Right cardiac atrium (tissue), 5 donors: ENCODE results near the gene NOC4L. TPM values are rescaled to one million over a fixed set of nuclear protein-coding genes. Genes with fewer than 3 reads are reported as not detected.

Experiments
- ATAC-seq, 2 donors: fragments of 200-7000 bp; cut with Tn5 transposase; one replicate each; pipeline versions ENCODE4 v1.8.0 to v1.9.1; 2020; ENCODE audit warnings: moderate library complexity in 2 of 2, mild to moderate bottlenecking in 1 of 2
- DNase-seq, 3 donors: peaks; one replicate each; pipeline ENCODE4 v3.0.0-alpha.2; 2020
- H3K27ac ChIP-seq: one replicate; pipeline ENCODE4 v1.5.1; 2013; ENCODE audit warnings: mild to moderate bottlenecking, low read length, control low read depth, moderate library complexity
- H3K27me3 ChIP-seq: one replicate; pipeline ENCODE4 v1.6.1; 2013; ENCODE audit not compliant: control insufficient read depth, insufficient read depth
- H3K4me1 ChIP-seq: one replicate; pipeline ENCODE4 v1.6.1; 2013; ENCODE audit warnings: low read length; ENCODE audit not compliant: control insufficient read depth, insufficient read depth
- H3K4me3 ChIP-seq: one replicate; pipeline ENCODE4 v1.5.1; 2013; ENCODE audit warnings: low read length, control low read depth
- H3K9me3 ChIP-seq: one replicate; pipeline ENCODE4 v1.6.1; 2013; ENCODE audit warnings: low read length; ENCODE audit not compliant: control insufficient read depth
- WGBS: extraction: QIAGEN DNeasy Blood & Tissue Kit; methylation state at CpG from one replicate; pipeline ENCODE4 v1.1.7; 2013; 5-methylcytosine and 5-hydroxymethylcytosine counted together
- intact Hi-C, 4 donors: fragments of 100-400 bp; cut with DNase I; formaldehyde crosslinking; loops; one replicate each; pipeline versions ENCODE4 v1.11.0 to v1.14.0; 2022 to 2023
- polyA plus RNA-seq: library from polyadenylated mRNA; stranded (reverse); fragments of 200-250 nt; gene quantifications from one replicate; pipeline ENCODE4 v1.2.3, GENCODE V29; 2013
- total RNA-seq, 4 donors: library from RNA; stranded (reverse); fragmentation: NEBNext Ultra II Directional; extraction: Animal tissue kit (Norgen Biotek cat#: 25700); gene quantifications; one replicate each; pipeline ENCODE4 v1.2.1, GENCODE V29; 2021
- donor health status: healthy with polysubstance abuse.
- donor health status: DM: no; HTN: yes; CAD: no.
- donor health status: DM: no; HTN: no; CAD: no.
- donor health status: DM: no; HTN: yes; CAD: no; lungs with severe emphysema.
- donor health status: DM: yes; HTN: yes; CAD: no.

NOC4L gene
- total and polyA plus RNA-seq, 5 donors = 7.7 to 11.0 (median 9.3) TPM

DNA sequence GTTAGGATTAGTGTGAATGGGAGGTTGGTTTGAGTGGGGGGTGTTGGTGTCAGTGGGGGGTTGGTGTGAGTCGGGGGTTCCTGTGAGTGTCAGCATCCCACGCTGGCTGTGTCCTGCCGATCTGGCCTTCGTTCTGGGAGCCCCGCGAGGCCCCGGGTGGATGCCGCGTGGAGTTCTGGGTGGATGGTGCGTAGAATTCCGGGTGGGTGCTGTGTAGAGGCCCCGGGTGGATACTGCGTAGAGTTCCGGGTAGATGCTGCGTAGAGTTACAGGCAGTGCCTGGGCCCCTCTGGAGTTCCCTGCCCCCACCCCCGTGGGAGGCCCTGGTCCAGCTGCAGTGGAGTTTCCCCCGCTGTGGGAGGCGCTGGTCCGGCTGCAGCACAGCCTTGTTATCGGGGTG is 8.7 kb downstream of the NOC4L start:
- ATAC-seq (no peak), DNase-seq (peak in 1 of 3 donors; percentile 55)
- no peaks in the 10 kb centered on the region for H3K9me3 ChIP-seq
- no peak overlapping the region for H3K4me3 ChIP-seq
- intact Hi-C loops = loop anchor here in 3 of 4 donors (5.0 to 10.0 kb wide), 3 partner anchors 262 to 462 kb away; partner anchors contain the start of genes LRCOL1 (in 2 of the 3) and P2RX2 (in 2 of the 3)
- no peak overlapping the region for H3K27ac ChIP-seq
- 92% methylated on average over 20 of the region's 20 CpGs for WGBS
- no peaks in the 10 kb centered on the region for H3K27me3 ChIP-seq
- H3K4me1 ChIP-seq = no peaks in the 10 kb centered on the region

DNA sequence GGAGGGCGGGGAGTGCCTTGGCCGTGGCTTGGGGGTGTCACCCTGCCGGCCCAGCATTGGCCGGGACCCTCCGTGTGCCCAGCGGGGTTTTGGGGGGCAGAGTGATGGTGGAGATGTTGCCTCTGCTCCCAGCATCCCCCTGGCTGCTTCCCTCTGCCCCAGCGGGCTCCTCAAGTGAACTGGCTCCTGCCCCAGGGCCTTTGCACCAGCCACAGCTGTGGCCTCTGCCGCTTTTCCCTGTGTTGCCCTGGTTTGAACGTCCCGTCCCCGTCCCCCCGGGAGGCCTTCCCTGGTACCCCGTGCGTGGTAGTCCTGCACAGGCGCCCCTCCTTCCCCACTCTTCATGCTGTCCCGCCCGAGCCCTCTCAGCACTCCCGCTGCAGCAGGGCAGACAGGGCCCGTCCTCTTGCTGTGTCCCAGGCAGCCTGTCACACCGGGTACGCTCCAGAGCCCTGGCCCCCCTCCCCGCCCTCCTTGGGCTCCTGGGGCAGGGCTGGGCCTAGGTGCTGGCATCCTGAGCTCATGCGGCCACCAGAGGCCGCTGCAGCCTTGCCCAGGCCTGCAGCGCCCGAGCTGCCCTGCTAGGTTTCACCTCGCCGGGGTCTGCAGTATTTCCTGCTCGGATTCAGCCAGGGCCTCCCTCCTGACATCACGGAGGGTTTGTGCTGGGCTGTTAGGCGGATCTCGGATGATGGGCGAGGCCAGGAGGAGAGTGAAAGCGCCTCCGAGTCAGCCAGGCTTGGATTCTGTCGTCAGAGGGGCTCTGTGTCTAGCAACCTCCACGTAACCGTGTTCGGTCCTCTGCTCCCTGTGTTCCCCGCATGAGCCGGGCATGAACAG is 9.5 kb downstream of the NOC4L start:
- Histone ChIP-seq H3K4me1 (no peaks in the 10 kb centered on the region), H3K9me3 (no peaks in the 10 kb centered on the region), H3K4me3 (no peak overlapping the region), H3K27me3 (no peaks in the 10 kb centered on the region), H3K27ac (no peak overlapping the region)
- 35% methylated on average over 41 of the region's 41 CpGs for WGBS
- intact Hi-C loops = loop anchor here in 3 of 4 donors (5.0 to 10.0 kb wide), 3 partner anchors 261 to 461 kb away; partner anchors contain the start of genes LRCOL1 (in 2 of the 3) and P2RX2 (in 2 of the 3)
- peak; percentile 90 to 91 for ATAC-seq
- peak; percentile 68 to 88 (median 85) for DNase-seq

DNA sequence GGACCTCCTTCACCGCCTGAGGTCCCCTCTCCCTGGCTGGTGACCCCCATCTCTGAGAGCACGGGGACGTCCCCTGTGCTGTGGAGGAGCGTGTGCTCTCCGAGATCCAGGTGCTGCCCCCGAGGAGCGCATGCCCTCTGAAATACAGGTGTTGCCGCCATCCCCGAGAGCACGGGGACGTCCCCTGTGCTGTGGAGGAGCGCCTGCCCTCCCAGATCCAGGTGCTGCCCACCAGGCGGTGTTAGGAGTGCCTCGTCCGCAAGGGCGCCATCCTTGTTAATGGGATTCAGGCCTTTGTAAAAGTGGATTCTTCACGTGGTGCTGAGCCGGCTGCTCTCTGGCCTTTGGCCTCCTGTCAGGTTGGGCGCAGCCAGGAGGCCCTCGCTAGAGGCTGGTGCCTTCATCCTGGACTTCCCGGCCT is 10.1 kb downstream of the NOC4L start:
- DNase-seq = peak in 2 of 3 donors; percentile 13 to 62
- no peak overlapping the region for H3K4me3 ChIP-seq

DNA sequence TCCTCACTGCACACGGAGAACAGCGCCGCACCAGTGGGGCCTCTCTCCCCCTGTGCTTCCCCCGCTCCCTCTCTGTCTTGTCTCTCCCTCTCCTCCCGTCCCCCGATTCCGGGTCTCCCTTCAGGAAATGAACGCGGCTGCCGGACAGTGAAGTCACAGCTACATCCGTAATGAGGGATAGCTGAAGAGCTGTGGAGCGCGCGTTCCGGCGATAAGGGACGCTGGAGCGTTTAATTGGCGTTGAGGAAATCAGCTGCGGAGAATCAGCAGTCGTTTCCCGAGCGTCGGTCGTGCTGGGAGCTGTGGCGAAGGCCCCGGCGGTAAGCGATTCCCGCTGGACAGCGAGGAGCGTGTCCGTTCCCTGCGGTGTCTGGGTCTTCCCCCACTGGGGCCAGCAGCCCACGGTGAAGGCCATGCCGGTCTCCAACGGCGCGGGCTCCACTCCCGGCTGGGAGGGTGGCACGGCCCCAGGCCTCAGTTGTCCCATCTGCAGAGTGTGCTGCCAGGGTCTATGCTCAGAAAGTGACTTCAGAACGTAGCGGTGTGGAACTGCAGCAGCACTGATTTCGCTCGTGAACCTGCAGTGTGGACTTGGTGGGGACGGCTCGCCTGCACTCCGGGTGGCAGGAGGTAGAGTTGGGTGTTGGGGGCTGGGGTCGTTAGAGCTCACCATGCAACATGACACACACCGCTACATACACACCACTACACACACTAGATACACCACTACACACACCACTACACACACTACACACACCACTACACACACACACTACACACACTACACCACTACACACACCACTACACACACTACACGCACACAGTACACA is 10.9 kb downstream of the NOC4L start:
- 76% methylated on average over 51 of the region's 51 CpGs for WGBS
- ATAC-seq = no peak
- Histone ChIP-seq H3K27me3 (no peaks in the 10 kb centered on the region), H3K4me1 (no peaks in the 10 kb centered on the region), H3K4me3 (no peak overlapping the region), H3K9me3 (no peaks in the 10 kb centered on the region), H3K27ac (no peak overlapping the region)
- intact Hi-C loops = loop anchor here in 3 of 4 donors (5.0 to 10.0 kb wide), 3 partner anchors 260 to 460 kb away; partner anchors contain the start of genes LRCOL1 (in 2 of the 3) and P2RX2 (in 2 of the 3)
- DNase-seq = peak; percentile 10 to 45 (median 34)

More for the DNA sequence above, 10.1 kb downstream of the NOC4L start:
- 64% methylated on average over 21 of the region's 21 CpGs for WGBS
- intact Hi-C loops = loop anchor here in 3 of 4 donors (5.0 to 10.0 kb wide), 3 partner anchors 260 to 460 kb away; partner anchors contain the start of genes LRCOL1 (in 2 of the 3) and P2RX2 (in 2 of the 3)
- H3K27me3 ChIP-seq = no peaks in the 10 kb centered on the region
- H3K27ac ChIP-seq = no peak overlapping the region
- H3K4me1 ChIP-seq = no peaks in the 10 kb centered on the region
- ATAC-seq = no peak
- no peaks in the 10 kb centered on the region for H3K9me3 ChIP-seq

DNA sequence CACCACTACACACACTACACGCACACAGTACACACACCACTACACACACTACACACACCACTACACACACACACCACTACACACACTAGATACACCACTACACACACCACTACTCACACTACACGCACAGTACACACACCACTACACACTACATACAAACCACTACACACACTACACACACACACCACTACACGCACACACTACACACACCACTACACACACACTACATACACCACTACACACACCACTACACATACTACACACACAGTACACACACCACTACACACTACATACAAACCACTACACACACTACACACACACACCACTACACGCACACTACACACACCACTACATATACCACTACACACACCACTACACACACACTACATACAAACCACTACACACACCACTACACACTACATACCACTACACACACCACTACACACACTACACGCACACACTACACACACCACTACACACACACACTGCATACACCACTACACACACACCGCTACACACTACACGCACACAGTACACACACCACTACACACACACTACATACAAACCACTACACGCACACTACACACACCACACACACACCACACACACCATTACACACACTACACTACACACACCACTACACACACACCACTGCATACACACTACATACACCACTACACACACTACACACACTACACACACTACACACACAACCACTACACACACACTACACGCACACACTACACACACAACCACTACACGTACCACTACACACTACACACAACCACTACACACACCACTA is 11.7 kb downstream of the NOC4L start:
- intact Hi-C loops = loop anchor here in 2 of 4 donors (10.0 kb wide), 2 partner anchors 259 to 459 kb away; partner anchors contain the start of genes LRCOL1 (in 2 of the 2) and P2RX2 (in 2 of the 2)
- 97% methylated on average over 10 of the region's 10 CpGs for WGBS
- ATAC-seq = no peak

DNA sequence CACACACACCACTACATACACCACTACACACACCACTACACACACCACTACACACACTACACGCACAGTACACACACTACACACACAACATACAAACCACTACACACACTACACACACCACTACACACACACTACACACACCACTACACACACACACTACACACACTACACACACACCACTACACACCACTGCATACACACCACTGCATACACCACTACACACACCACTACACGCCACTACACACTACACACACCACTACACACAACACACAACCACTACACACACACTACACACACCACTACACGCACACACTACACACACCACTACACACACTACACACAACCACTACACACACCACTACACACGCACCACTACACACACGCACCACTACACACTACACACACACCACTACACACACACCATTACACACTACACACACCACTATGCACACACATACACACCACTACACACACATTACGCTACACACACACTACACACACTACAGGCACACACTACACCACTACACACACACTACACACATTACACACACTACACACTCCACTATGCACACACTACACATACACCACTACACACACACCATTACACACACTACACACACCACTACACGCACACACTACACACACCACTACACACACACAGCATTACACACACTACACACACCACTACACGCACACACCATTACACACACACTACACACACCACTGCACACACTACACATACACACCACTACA is 12.5 kb downstream of the NOC4L start:
- intact Hi-C loops = loop anchor here in 2 of 4 donors (10.0 kb wide), 2 partner anchors 258 to 458 kb away; partner anchors contain the start of genes LRCOL1 (in 2 of the 2) and P2RX2 (in 2 of the 2)

More for the DNA sequence above, 11.7 kb downstream of the NOC4L start:
- no peaks in the 10 kb centered on the region for H3K9me3 ChIP-seq
- H3K4me1 ChIP-seq = no peaks in the 10 kb centered on the region
- H3K27me3 ChIP-seq = no peaks in the 10 kb centered on the region
- DNase-seq = no peak
- no peak overlapping the region for H3K4me3 ChIP-seq
- H3K27ac ChIP-seq = no peak overlapping the region

DNA sequence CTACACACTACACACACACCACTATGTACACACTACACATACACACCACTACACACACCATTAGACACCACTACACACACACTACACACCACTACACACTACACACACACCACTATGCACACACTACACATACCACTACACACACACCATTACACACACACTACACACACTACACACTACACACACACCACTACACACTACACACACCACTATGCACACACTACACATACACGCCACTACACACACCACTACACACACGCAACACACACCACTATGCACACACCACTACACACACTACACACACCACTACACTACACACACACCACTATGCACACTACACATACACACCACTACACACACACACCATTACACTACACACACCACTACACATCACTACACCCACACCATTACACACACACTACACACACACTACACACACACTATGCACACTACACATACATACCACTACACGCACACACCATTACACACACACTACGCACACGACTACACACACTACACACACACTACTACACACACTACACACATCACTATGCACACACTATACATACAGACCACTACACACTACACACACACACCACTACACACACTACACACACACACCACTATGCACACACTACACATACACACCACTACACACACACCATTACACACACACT is 13.6 kb downstream of the NOC4L start:
- H3K27ac ChIP-seq = no peak overlapping the region

More for the DNA sequence above, 12.5 kb downstream of the NOC4L start:
- H3K9me3 ChIP-seq = no peaks in the 10 kb centered on the region
- no peak overlapping the region for H3K27ac ChIP-seq
- WGBS = 88% methylated on average over 8 of the region's 8 CpGs
- DNase-seq (no peak), ATAC-seq (no peak)
- H3K4me3 ChIP-seq = no peak overlapping the region
- no peaks in the 10 kb centered on the region for H3K4me1 ChIP-seq
- H3K27me3 ChIP-seq = no peaks in the 10 kb centered on the region

DNA sequence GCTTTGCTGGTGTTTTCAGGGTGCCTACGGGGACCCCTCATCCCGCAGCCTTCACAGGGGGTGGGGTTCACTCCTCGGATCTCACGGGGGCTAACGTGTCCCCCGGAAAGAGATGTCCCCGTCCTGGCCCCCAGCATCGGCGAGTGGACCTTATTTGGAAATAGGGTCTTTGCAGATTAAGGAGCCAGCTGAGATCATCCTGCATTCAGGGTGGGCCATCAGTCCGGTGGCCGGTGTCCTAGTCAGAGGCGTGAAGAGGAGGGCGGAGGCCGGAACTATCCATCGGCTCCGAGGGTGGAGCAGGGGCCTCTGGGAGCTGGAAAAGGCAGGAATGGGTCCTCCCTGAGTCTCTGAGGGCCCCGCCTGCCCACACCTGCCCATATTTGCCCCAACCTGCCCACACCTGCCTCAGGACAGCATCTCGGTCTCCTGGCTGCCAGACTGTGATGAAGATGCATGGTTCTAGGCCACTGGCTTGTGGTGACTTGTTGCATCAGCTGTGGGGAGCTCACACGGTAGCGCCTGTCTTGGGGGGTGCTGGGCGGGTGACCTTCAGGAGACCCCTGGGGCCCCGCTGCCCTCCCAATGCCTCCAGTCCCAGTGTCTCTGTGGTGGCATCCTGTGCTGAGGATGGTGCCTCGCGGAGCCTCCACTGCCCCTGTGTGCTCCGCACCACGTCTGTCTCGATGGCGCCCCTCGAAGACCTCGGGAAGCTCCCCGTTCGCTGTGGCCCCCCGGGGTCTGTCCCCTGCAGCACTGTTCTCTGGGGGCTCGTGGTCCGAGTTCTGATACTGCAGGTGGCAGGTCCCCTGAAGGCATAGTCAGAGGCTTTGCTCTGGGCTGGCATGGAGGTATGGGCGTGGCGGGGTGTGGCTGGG is 14.7 kb downstream of the NOC4L start:
- H3K9me3 ChIP-seq = no peaks in the 10 kb centered on the region
- no peaks in the 10 kb centered on the region for H3K27me3 ChIP-seq
- DNase-seq = peak in 2 of 3 donors; percentile 3 to 46
- intact Hi-C loops = loop anchor here in 2 of 4 donors (10.0 kb wide), 2 partner anchors 256 to 456 kb away; partner anchors contain the start of genes LRCOL1 (in 2 of the 2) and P2RX2 (in 2 of the 2)
- 90% methylated on average over 37 of the region's 37 CpGs for WGBS
- H3K4me3 ChIP-seq = no peak overlapping the region
- no peaks in the 10 kb centered on the region for H3K4me1 ChIP-seq
- no peak for ATAC-seq
- H3K27ac ChIP-seq = no peak overlapping the region

More for the DNA sequence above, 13.6 kb downstream of the NOC4L start:
- DNase-seq (no peak), ATAC-seq (no peak)
- WGBS = 97% methylated on average over 5 of the region's 5 CpGs
- no peak overlapping the region for H3K4me3 ChIP-seq
- no peaks in the 10 kb centered on the region for H3K27me3 ChIP-seq
- H3K9me3 ChIP-seq = no peaks in the 10 kb centered on the region
- intact Hi-C loops = loop anchor here in 2 of 4 donors (10.0 kb wide), 2 partner anchors 257 to 457 kb away; partner anchors contain the start of genes LRCOL1 (in 2 of the 2) and P2RX2 (in 2 of the 2)
- H3K4me1 ChIP-seq = no peaks in the 10 kb centered on the region
